ENCODE results near the gene STK17A.

DNA sequence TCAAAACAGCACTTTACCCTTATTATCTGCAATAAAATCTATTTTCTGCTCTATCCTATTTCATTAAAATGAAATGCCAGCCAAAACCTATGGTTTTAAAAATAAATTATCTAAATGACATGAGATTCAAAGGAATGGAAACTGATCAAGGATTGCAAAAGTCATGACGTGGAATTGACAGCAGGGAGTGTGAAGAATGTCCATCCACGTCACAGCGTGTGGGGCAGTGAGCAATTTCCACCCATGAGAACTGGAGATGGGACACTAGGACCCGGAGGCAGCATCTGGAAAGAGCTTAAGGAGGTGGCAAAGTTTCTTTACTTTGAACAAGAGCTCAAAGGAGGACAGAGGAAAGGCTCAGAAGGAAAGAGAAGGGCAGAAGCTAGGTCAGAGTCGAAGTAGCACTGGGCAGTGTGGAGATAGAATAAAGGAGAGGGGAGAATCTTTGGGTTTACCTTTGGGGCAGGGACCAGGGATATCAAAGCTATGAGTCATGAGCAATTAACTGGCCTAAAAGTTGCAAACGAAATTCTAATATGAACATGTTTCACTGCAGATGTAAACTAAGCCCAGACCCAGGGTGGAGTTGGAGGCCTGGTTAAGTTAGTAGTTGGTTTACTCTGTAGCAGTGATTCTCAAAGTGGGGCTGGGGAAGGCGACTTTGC is 24.9 kb upstream of the STK17A start:
- TF ChIP-seq TAF1 (IDR thresholded peaks at IDR 0.05; ENCODE audit: borderline replicate concordance, insufficient read depth, low read length) (no peak), POLR2AphosphoS5 (IDR thresholded peaks at IDR 0.05; ENCODE audit: low read depth, low read length) (no peak), SIN3A (IDR thresholded peaks at IDR 0.05; ENCODE audit: borderline replicate concordance, insufficient read depth, low read length) (no peak)
